GM12873 (cell line): ENCODE results near the gene LMAN1L.
A peak's percentile ranks its signal among the peaks of the same experiment; 100 is the strongest.

ENCODE experiments used
- CTCF ChIP-seq: IDR thresholded peaks from 2 replicates; pipeline ENCODE4 v1.5.1; 2012; ENCODE audit warnings: low read depth, mild to moderate bottlenecking, moderate library complexity, low read length, control low read depth; ENCODE audit not compliant: insufficient read depth; ENCODE audit errors: missing control alignments

LMAN1L gene

GRCh38 chr15:74807282-74807681 lies 5.4 kb upstream of the LMAN1L start:
- TF ChIP-seq CTCF = no peak

DNA sequence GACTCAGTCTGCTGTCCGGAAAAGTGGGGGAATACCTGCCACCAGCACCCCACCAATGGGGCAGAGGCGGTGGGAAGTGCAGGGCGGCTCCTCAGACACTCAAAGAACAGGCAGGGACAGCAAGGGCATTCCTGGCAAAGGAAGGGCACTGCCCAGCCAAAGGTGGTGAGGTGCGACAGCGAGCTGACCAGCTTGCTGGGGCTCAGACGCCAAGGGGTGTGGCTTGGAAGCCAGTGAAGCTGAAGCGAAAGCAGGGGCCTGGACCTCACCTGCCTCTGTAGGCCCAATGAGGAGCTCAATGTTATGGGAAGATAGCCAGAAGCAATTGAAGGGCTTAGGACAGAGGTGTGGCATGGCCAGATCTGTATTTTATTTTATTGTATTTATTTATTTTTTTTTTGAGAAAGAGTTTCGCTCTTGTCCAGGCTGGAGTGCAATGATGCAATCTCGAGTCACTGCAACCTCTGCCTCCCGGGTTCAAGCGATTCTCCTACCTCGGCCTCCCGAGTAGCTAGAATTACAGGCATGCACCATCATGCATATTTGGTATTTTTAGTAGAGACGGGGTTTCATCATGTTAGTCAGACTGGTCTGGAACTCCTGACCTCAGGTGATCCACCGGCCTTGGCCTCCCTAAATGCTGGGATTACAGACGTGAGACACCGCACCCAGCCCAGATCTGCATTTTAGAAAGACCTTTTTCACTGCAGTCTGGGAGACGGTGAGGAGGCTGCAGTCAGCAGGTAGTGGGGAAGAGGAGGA lies 4.4 kb upstream of the LMAN1L start:
- TF ChIP-seq CTCF = no peak

DNA sequence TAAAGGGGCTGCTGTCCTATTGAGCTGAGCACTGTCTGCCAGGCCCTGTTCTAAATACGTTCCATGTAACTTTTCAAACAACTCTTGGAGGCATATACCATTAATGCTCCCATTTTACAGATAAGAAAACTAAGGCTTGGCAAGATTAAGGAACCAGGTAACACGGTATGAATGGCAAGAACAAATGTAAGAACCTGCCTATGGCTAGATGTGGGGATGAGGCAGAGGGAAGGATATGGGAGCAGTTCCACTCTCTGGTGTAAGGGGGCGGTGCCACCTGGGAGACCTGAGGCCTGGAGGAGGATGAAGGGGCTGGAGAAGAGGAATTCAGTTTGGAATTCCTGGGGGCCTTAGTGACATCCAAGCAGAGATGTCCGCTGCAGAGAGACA lies 3.8 kb upstream of the LMAN1L start:
- peak; percentile 24 for TF ChIP-seq CTCF

DNA sequence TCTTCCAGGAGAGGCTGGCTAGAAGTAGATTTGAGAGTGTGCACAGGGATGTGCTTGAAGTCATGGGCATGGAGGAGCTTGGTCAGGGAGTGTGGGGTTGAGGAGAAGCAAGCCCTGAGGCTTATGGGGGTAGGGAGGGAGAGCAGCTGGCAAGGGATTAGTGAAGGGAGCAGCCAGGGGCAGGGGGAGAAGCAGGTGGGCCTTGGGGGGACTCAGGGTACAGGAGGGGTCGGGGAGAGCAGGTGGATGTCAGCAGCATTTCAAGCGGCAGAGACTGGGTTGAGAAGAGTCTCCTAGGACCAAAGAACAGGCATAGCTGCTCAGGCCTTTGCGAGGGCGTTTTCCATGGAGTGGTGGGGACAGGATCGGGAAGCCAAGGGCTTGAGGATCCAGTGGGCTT lies 3.4 kb upstream of the LMAN1L start:
- no peak for TF ChIP-seq CTCF

- no peak for TF ChIP-seq CTCF
Observed at GRCh38 chr15:74809956-74810355, 2.7 kb upstream of the LMAN1L start.

DNA sequence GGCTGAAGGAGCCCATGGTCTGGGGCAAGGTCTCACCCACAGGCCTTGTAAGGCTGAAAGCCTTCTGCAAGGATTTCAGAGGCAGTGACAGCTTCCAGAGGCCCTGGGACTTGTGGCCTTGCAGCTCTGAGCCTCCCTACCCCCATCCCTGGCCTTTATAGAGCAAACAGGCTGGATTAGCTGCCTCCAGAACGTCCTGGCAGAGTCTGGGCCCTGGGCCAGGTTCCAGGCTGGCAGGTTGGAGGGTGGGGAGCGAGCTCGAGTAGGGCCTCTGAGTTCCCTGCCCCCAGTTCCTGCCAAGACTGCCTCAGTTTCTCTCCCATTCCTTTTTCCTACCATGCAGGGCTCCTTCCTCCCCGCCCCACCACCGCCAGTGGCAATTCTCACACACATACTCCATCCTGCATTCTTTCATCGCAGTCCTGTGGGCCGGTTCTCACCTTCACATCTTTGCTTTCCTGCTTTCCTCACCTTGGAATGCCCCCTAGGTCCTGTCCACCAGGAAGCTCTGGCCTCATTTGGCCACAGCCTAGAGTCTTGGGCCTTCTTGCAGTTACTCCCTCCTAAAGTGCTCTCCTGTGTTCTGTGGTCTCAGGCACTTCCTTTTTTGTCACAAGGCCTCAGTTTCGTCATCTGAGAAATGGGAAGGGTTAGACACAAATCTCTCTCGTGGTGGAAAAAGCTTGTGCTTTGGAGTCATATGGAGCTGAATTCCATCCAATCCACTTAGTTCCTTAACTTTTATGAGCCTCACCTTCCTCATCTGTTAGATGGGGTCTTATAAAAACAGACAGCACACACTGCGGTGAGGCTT lies 2.7 kb downstream of the LMAN1L start:
- TF ChIP-seq CTCF = no peak

DNA sequence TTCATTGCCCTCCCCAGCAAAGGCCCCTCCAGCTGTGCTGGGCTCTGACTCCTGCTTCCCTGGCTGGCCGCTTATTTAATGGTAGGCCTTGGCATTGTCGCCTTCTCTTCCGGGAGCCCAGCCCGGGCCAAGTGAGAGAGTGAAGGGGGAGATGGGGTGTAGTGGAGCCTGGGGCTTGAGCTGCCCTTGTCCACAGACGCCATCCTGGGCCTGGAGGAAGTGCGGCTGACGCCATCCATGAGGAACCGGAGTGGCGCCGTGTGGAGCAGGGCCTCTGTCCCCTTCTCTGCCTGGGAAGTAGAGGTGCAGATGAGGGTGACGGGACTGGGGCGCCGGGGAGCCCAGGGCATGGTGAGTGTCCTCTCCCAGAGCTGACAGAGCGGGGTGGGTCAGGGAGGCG lies 3.3 kb downstream of the LMAN1L start:
- TF ChIP-seq CTCF = no peak
